ENCODE measurements around the gene NACA2. TPM values are rescaled to one million over a fixed set of nuclear protein-coding genes. Genes with fewer than 3 reads are reported as not detected.
"Not testable (repeated sequence)": the region's sequence is repeated elsewhere in the genome, so short reads cannot be mapped to it uniquely, and the experiment has no call there.

The NACA2 gene
- total and polyA plus RNA-seq, 5 experiments from 2014 or later, result not detected

GRCh38 chr17:61552560-61552959, 38.5 kb downstream of the NACA2 start:
- H3K27ac Mint-ChIP-seq, H3K4me1 Mint-ChIP-seq, H3K9me3 Mint-ChIP-seq, POLR2A ChIA-PET, DNase-seq, H3K4me3 Mint-ChIP-seq, ATAC-seq, H3K36me3 Mint-ChIP-seq: not testable (repeated sequence)
- peaks cover 24 to 66% (median 62%) of the 10 kb centered on the region in 5 donors for H3K27me3 Mint-ChIP-seq

GRCh38 chr17:61551255-61551742, 39.7 kb downstream of the NACA2 start:
- peak in 2 of 10 donors; percentile 4 to 8 for DNase-seq
- ATAC-seq, result no peak
- Mint-ChIP-seq H3K27me3 (peaks cover 24 to 66% (median 58%) of the 10 kb centered on the region in 5 donors), H3K9me3 (peaks cover 0 to 4% (median 0%) of the 10 kb centered on the region in 9 donors), H3K4me1 (peaks cover 0 to 2% (median 0%) of the 10 kb centered on the region in 4 donors), H3K36me3 (no peaks in the 10 kb centered on the region), H3K27ac (no peak overlapping the region), H3K4me3 (no peak overlapping the region)
- POLR2A ChIA-PET, result no interaction called here

GRCh38 chr17:61547113-61547512, 43.9 kb downstream of the NACA2 start:
- peaks cover 0 to 13% (median 2%) of the 10 kb centered on the region in 9 donors for H3K9me3 Mint-ChIP-seq
- DNase-seq (no peak), ATAC-seq (no peak)
- no peak overlapping the region for H3K27ac Mint-ChIP-seq
- H3K4me3 Mint-ChIP-seq, result no peak overlapping the region
- no peaks in the 10 kb centered on the region for H3K4me1 Mint-ChIP-seq
- H3K36me3 Mint-ChIP-seq, result no peaks in the 10 kb centered on the region
- POLR2A ChIA-PET, result no interaction called here
- H3K27me3 Mint-ChIP-seq, result peaks cover 20 to 51% (median 38%) of the 10 kb centered on the region in 5 donors

- Mint-ChIP-seq H3K4me3 (no peak overlapping the region), H3K27me3 (peaks cover 16 to 38% (median 28%) of the 10 kb centered on the region in 5 donors), H3K4me1 (no peaks in the 10 kb centered on the region), H3K36me3 (peaks cover 0 to 5% (median 0%) of the 10 kb centered on the region in 3 donors), H3K27ac (no peak overlapping the region), H3K9me3 (peaks cover 2 to 26% (median 9%) of the 10 kb centered on the region in 9 donors)
- DNase-seq, result no peak
- POLR2A ChIA-PET, result no interaction called here
- ATAC-seq, result no peak
These were observed 45.6 kb downstream of the NACA2 start for GRCh38 chr17:61545335-61545938.

GRCh38 chr17:61543786-61544415, 47.1 kb downstream of the NACA2 start:
- POLR2A ChIA-PET, result no interaction called here

GRCh38 chr17:61542027-61542426, 49.0 kb downstream of the NACA2 start:
- DNase-seq (no peak), ATAC-seq (no peak)
- peaks cover 0 to 5% (median 0%) of the 10 kb centered on the region in 3 donors for H3K36me3 Mint-ChIP-seq
- H3K9me3 Mint-ChIP-seq, result peaks cover 6 to 27% (median 11%) of the 10 kb centered on the region in 9 donors
- no peaks in the 10 kb centered on the region for H3K4me1 Mint-ChIP-seq
- peaks cover 6 to 23% (median 13%) of the 10 kb centered on the region in 5 donors for H3K27me3 Mint-ChIP-seq
- POLR2A ChIA-PET, result no interaction called here
- no peak overlapping the region for H3K27ac Mint-ChIP-seq
- H3K4me3 Mint-ChIP-seq, result no peak overlapping the region

More at GRCh38 chr17:61543786-61544415, 47.1 kb downstream of the NACA2 start:
- no peak for DNase-seq
- no peak overlapping the region for H3K27ac Mint-ChIP-seq
- H3K4me3 Mint-ChIP-seq, result no peak overlapping the region
- H3K27me3 Mint-ChIP-seq, result peaks cover 9 to 32% (median 21%) of the 10 kb centered on the region in 5 donors
- H3K4me1 Mint-ChIP-seq, result no peaks in the 10 kb centered on the region
- ATAC-seq, result no peak
- H3K9me3 Mint-ChIP-seq, result peaks cover 6 to 27% (median 11%) of the 10 kb centered on the region in 9 donors
- H3K36me3 Mint-ChIP-seq, result peaks cover 0 to 5% (median 0%) of the 10 kb centered on the region in 3 donors

GRCh38 chr17:61540874-61541273, 50.1 kb downstream of the NACA2 start:
- H3K9me3 Mint-ChIP-seq, result peaks cover 6 to 23% (median 11%) of the 10 kb centered on the region in 9 donors
- POLR2A ChIA-PET, result no interaction called here
- H3K36me3 Mint-ChIP-seq, result peaks cover 0 to 5% (median 0%) of the 10 kb centered on the region in 3 donors
- DNase-seq (no peak), ATAC-seq (no peak)
- no peak overlapping the region for H3K4me3 Mint-ChIP-seq
- peaks cover 0 to 3% (median 0%) of the 10 kb centered on the region in 4 donors for H3K4me1 Mint-ChIP-seq
- no peak overlapping the region for H3K27ac Mint-ChIP-seq
- peaks cover 7 to 23% (median 13%) of the 10 kb centered on the region in 5 donors for H3K27me3 Mint-ChIP-seq

Other genes with a start within 250 kb of the NACA2 start
- under 1 TPM in 1 of 2 experiments, not detected in 1; 0.13 TPM for gene TBX2, start 191.4 kb downstream of the NACA2 start, total RNA-seq
- not detected for gene TBX2, start 191.4 kb downstream of the NACA2 start, polyA plus RNA-seq
- gene TBX4, start 138.8 kb downstream of the NACA2 start, total RNA-seq, result not detected
- not detected for gene TBX4, start 138.8 kb downstream of the NACA2 start, polyA plus RNA-seq